ENCODE data around the gene C5orf15.

C5orf15 gene

GRCh38 chr5:133925269-133925668 lies 43.2 kb downstream of the C5orf15 start:
- in situ Hi-C loops (cut with MboI; ENCODE audit: low sequenced_read_pairs) = no loop called here

GRCh38 chr5:133924221-133924920 lies 44.1 kb downstream of the C5orf15 start:
- in situ Hi-C loops (cut with MboI; ENCODE audit: low sequenced_read_pairs) = no loop called here

- in situ Hi-C loops (cut with MboI; ENCODE audit: low sequenced_read_pairs) = no loop called here
Measured at GRCh38 chr5:133921979-133922378, 46.4 kb downstream of the C5orf15 start.

- in situ Hi-C loops (cut with MboI; ENCODE audit: low sequenced_read_pairs) = no loop called here
Measured at GRCh38 chr5:133921069-133921468, 47.4 kb downstream of the C5orf15 start.

GRCh38 chr5:133919148-133920136 lies 49.0 kb downstream of the C5orf15 start:
- in situ Hi-C loops (cut with MboI; ENCODE audit: low sequenced_read_pairs) = no loop called here

- in situ Hi-C loops (cut with MboI; ENCODE audit: low sequenced_read_pairs) = no loop called here
Measured at GRCh38 chr5:133918731-133919130, 49.7 kb downstream of the C5orf15 start.

- in situ Hi-C loops (cut with MboI; ENCODE audit: low sequenced_read_pairs) = no loop called here
Measured at GRCh38 chr5:133918316-133918715, 50.1 kb downstream of the C5orf15 start.

GRCh38 chr5:133917785-133918184 lies 50.6 kb downstream of the C5orf15 start:
- in situ Hi-C loops (cut with MboI; ENCODE audit: low sequenced_read_pairs) = no loop called here

- in situ Hi-C loops (cut with MboI; ENCODE audit: low sequenced_read_pairs) = no loop called here
Measured at GRCh38 chr5:133916914-133917313, 51.5 kb downstream of the C5orf15 start.

- in situ Hi-C loops (cut with MboI; ENCODE audit: low sequenced_read_pairs) = no loop called here
Measured at GRCh38 chr5:133916479-133916878, 51.9 kb downstream of the C5orf15 start.

- in situ Hi-C loops (cut with MboI; ENCODE audit: low sequenced_read_pairs) = no loop called here
Measured at GRCh38 chr5:133914434-133914833, 54.0 kb downstream of the C5orf15 start.

- in situ Hi-C loops (cut with MboI; ENCODE audit: low sequenced_read_pairs) = no loop called here
Measured at GRCh38 chr5:133913413-133914155, 54.8 kb downstream of the C5orf15 start.

- in situ Hi-C loops (cut with MboI; ENCODE audit: low sequenced_read_pairs) = no loop called here
Measured at GRCh38 chr5:133912951-133913350, 55.5 kb downstream of the C5orf15 start.

- in situ Hi-C loops (cut with MboI; ENCODE audit: low sequenced_read_pairs) = no loop called here
Measured at GRCh38 chr5:133910571-133910970, 57.9 kb downstream of the C5orf15 start.

- in situ Hi-C loops (cut with MboI; ENCODE audit: low sequenced_read_pairs) = no loop called here
Measured at GRCh38 chr5:133909603-133910002, 58.8 kb downstream of the C5orf15 start.

- in situ Hi-C loops (cut with MboI; ENCODE audit: low sequenced_read_pairs) = no loop called here
Measured at GRCh38 chr5:133907075-133907474, 61.4 kb downstream of the C5orf15 start.

GRCh38 chr5:133906303-133906702 lies 62.1 kb downstream of the C5orf15 start:
- in situ Hi-C loops (cut with MboI; ENCODE audit: low sequenced_read_pairs) = no loop called here

Data from HL-60/S4 treated with retinoic acid at 250 ng/mL for 4 days and 3 days (cell line).